H1 (cell line): ENCODE measurements around the gene KMT5C.

Experiments
- CHD1 ChIP-seq: IDR thresholded peaks from 2 replicates; pipeline ENCODE4 v1.6.1; 2012; ENCODE audit warnings: low read depth, low read length, improper control_type of control experiment
- CTCF ChIP-seq, 3 experiments: IDR thresholded peaks; 1 replicate in 2 of 3; 2 replicates in 1 of 3; pipeline versions ENCODE4 v1.5.1 to v1.6.1; 2011; ENCODE audit warnings: low read length in 3 of 3, mild to moderate bottlenecking in 3 of 3, inconsistent platforms in 2 of 3, low read depth in 1 of 3, moderate library complexity in 1 of 3; ENCODE audit not compliant: insufficient read depth in 1 of 3; ENCODE audit errors: control extremely low read depth in 1 of 3
- EZH2 ChIP-seq: fragments of 200-600 bp; sonication (generic); IDR thresholded peaks from 2 replicates; pipeline ENCODE4 v1.7.1; 2012; ENCODE audit warnings: low read depth, mild to moderate bottlenecking, moderate library complexity, low read length, inconsistent platforms; ENCODE audit not compliant: severe bottlenecking
- HDAC2 ChIP-seq, 2 experiments: fragments of 300-600 bp in 1 of 2; sonication (generic) in 1 of 2; IDR thresholded peaks; 2 replicates each; pipeline ENCODE4 v1.6.1; 2011 to 2012; ENCODE audit warnings: low read depth in 2 of 2, low read length in 2 of 2, mild to moderate bottlenecking in 2 of 2, moderate library complexity in 2 of 2, borderline replicate concordance in 1 of 2, inconsistent platforms in 1 of 2
- HDAC6 ChIP-seq: IDR thresholded peaks from one replicate; pipeline ENCODE4 v1.7.1; 2012; ENCODE audit warnings: low read depth, mild to moderate bottlenecking, inconsistent platforms, low read length, moderate library complexity
- KDM1A ChIP-seq: fragments of 200-600, 300-600 bp; sonication (generic); IDR thresholded peaks from 2 replicates; pipeline ENCODE4 v1.7.1; 2016; ENCODE audit warnings: mild to moderate bottlenecking, low read length, borderline replicate concordance
- POLR2A ChIP-seq, 2 experiments: IDR thresholded peaks; 1 replicate in 1 of 2; 2 replicates in 1 of 2; pipeline ENCODE4 v1.6.1; 2011; ENCODE audit warnings: low read depth in 2 of 2, low read length in 2 of 2, mild to moderate bottlenecking in 2 of 2; ENCODE audit errors: control extremely low read depth in 1 of 2
- POU5F1 ChIP-seq: IDR thresholded peaks from 2 replicates; pipeline ENCODE4 v1.6.1; 2011; ENCODE audit warnings: low read depth, mild to moderate bottlenecking, low read length, moderate library complexity
- RAD21 ChIP-seq, 2 experiments: IDR thresholded peaks in 1 of 2; conservative IDR thresholded peaks in 1 of 2; 2 replicates each; pipeline ENCODE4 v1.6.1; 2011; ENCODE audit warnings: low read depth in 2 of 2, low read length in 2 of 2, improper control_type of control experiment in 1 of 2, inconsistent platforms in 1 of 2, mild to moderate bottlenecking in 1 of 2, moderate library complexity in 1 of 2
- SIN3A ChIP-seq, 2 experiments: IDR thresholded peaks in 1 of 2; conservative IDR thresholded peaks in 1 of 2; 2 replicates each; pipeline ENCODE4 v1.6.1; 2011 to 2012; ENCODE audit warnings: low read length in 2 of 2, improper control_type of control experiment in 1 of 2, low read depth in 1 of 2, mild to moderate bottlenecking in 1 of 2
- SIX5 ChIP-seq: IDR thresholded peaks from 2 replicates; pipeline ENCODE4 v1.6.1; 2011; ENCODE audit warnings: mild to moderate bottlenecking, low read depth, low read length
- TBP ChIP-seq: IDR thresholded peaks from 2 replicates; pipeline ENCODE4 v1.6.1; 2011; ENCODE audit warnings: low read depth, low read length, improper control_type of control experiment

- TF ChIP-seq RAD21 (IDR thresholded peaks at IDR 0.05 in 1 of 2, conservative IDR thresholded peaks at IDR 0.05 in 1 of 2; ENCODE audit: low read depth in 2 of 2, low read length in 2 of 2), result no peak
- TF ChIP-seq POLR2A (IDR thresholded peaks at IDR 0.05; ENCODE audit: control extremely low read depth in 1 of 2, low read depth in 2 of 2, low read length in 2 of 2), result no peak
- TF ChIP-seq SIX5, result no peak
- TF ChIP-seq CTCF (IDR thresholded peaks at IDR 0.05; ENCODE audit: control extremely low read depth in 1 of 3, insufficient read depth in 1 of 3, low read depth in 1 of 3, low read length in 3 of 3), result no peak
- no peak for TF ChIP-seq HDAC2 (IDR thresholded peaks at IDR 0.05; ENCODE audit: borderline replicate concordance in 1 of 2, low read depth in 2 of 2, low read length in 2 of 2)
- no peak for TF ChIP-seq SIN3A (conservative IDR thresholded peaks at IDR 0.05 in 1 of 2, IDR thresholded peaks at IDR 0.05 in 1 of 2; ENCODE audit: low read depth in 1 of 2, low read length in 2 of 2)
- TF ChIP-seq TBP, result no peak
- no peak for TF ChIP-seq CHD1
- no peak for TF ChIP-seq EZH2
- no peak for TF ChIP-seq POU5F1
- TF ChIP-seq HDAC6, result no peak
- TF ChIP-seq KDM1A, result no peak
Observed at GRCh38 chr19:55306712-55307111, 33.0 kb upstream of the KMT5C start.
